Progenitor cell of endocrine pancreas (in vitro differentiated cells): ENCODE measurements around the gene MRGPRD. TPM values are rescaled to one million over a fixed set of nuclear protein-coding genes. Genes with fewer than 3 reads are reported as not detected.
A peak's percentile ranks its signal among the peaks of the same experiment; 100 is the strongest.

Source experiments
- DNase-seq: peaks from one replicate; pipeline ENCODE4 v3.0.0; 2021; ENCODE audit warnings: low spot score; ENCODE audit not compliant: unreplicated experiment
- H3K27ac Mint-ChIP-seq: 2 replicates; pipeline ENCODE4 v1.8.0; 2021; ENCODE audit warnings: mild to moderate bottlenecking, moderate library complexity, mixed read lengths
- H3K27me3 Mint-ChIP-seq: 2 replicates; pipeline ENCODE4 v1.8.0; 2021; ENCODE audit warnings: mixed read lengths
- H3K36me3 Mint-ChIP-seq: 2 replicates; pipeline ENCODE4 v1.8.0; 2022; ENCODE audit warnings: mixed read lengths; ENCODE audit not compliant: insufficient read depth
- H3K4me1 Mint-ChIP-seq: 2 replicates; pipeline ENCODE4 v1.8.0; 2021; ENCODE audit warnings: low read depth, mixed read lengths
- H3K4me3 Mint-ChIP-seq: 2 replicates; pipeline ENCODE4 v1.8.0; 2021; ENCODE audit warnings: low read depth, mild to moderate bottlenecking, moderate library complexity, mixed read lengths
- H3K9me3 Mint-ChIP-seq: 2 replicates; pipeline ENCODE4 v1.8.0; 2021; ENCODE audit warnings: low read depth, mixed read lengths
- total RNA-seq: library from RNA; stranded (reverse); gene quantifications from 2 replicates; pipeline ENCODE4 v1.2.1, GENCODE V29; 2021
- TF ChIP-seq, protein P1 (sequence below): fragments of 200-600 bp; sonication (generic); IDR thresholded peaks from one replicate; pipeline ENCODE4 v1.5.0; 2021; ENCODE audit warnings: antibody characterized with exemption, mild to moderate bottlenecking; ENCODE audit not compliant: unreplicated experiment

Gene MRGPRD
- total RNA-seq, 1 donor from 2014 or later = not detected

DNA sequence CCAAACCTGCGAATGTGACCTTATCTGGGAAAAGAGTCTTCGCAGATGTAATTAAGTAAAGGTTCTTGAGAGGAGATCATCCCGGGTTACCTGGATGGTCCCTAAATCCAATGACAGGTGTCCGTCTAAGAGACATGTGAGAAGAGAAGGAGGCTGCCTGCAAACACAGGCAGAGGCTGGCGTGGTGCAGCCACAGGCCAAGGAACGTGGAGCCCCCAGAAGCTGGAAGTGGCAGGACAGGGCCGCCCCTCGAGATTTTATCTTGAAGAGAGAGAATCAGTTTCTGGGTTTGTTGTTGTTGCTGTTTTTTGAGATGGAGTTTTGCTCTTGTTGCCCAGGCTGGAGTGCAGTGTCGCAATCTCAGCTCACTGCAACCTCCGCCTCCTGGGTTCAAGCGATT, 33.6 kb downstream of the MRGPRD start:
- H3K27ac Mint-ChIP-seq = no peak overlapping the region
- no peaks in the 10 kb centered on the region for H3K36me3 Mint-ChIP-seq
- H3K4me3 Mint-ChIP-seq = no peak overlapping the region
- H3K4me1 Mint-ChIP-seq = peaks cover 2% of the 10 kb centered on the region
- TF ChIP-seq, protein P1, sequence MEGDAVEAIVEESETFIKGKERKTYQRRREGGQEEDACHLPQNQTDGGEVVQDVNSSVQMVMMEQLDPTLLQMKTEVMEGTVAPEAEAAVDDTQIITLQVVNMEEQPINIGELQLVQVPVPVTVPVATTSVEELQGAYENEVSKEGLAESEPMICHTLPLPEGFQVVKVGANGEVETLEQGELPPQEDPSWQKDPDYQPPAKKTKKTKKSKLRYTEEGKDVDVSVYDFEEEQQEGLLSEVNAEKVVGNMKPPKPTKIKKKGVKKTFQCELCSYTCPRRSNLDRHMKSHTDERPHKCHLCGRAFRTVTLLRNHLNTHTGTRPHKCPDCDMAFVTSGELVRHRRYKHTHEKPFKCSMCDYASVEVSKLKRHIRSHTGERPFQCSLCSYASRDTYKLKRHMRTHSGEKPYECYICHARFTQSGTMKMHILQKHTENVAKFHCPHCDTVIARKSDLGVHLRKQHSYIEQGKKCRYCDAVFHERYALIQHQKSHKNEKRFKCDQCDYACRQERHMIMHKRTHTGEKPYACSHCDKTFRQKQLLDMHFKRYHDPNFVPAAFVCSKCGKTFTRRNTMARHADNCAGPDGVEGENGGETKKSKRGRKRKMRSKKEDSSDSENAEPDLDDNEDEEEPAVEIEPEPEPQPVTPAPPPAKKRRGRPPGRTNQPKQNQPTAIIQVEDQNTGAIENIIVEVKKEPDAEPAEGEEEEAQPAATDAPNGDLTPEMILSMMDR = no peak
- H3K27me3 Mint-ChIP-seq = peaks cover 8% of the 10 kb centered on the region
- no peak for DNase-seq
- H3K9me3 Mint-ChIP-seq = no peaks in the 10 kb centered on the region

DNA sequence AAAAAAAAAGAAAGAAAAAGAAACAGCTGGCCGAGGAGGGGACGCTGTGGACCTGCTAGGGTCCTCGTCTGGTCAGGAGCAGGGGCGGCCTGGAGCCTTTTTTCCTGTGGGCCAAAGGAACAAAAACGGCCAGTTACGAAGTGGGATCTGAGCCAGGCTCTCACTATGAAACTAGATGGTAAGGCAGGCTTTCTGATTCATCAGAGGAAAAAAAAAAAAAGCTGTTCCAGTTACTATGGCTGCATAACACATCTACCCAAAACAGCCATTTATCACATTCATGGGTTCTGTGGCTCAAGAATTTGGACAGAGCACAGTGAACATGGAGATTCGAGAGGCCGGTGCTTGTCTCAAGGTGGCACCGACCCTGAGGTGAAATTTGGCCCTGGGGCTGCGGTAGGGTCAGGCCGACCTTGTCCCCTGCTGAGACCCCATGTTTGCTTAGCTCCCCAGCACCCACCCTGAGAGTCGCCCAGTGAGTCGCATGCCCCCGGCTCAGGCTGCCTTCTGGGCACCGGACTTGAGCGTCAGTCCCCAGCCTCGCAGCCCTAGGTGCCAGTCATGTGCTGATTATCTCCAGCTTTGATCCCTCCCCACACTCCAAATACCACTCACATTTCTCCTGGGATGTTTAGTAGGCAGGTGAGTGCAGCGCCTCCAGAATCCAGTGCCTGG, 34.2 kb downstream of the MRGPRD start:
- DNase-seq = no peak
- Mint-ChIP-seq H3K36me3 (no peaks in the 10 kb centered on the region), H3K27ac (peak overlapping the region; percentile 16)

DNA sequence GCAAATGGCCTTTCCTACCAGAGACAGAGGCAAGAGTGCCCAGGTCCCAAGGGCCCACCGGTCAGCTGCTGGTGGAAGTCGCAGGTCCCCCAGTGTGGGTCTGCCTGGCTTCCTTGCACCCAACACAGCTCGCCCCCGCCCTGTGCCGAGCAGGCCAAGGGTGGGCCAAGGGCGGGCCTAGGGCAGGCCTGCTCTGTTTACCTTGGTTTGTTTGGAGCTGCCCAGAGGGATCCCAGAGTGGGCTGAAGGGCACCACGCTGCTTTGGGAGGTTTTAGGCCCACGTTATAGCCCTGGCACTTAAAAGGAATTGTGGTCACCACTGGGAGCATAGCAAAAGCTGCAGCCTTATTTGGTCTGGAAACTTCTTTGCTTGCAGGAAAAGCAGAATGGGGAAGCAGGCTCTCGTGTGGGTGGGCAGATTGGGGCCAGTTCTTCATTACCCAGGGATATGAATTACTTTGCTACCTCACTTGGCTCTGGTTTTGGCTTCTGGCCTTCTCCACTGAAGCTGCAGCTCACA, 38.0 kb downstream of the MRGPRD start:
- TF ChIP-seq, protein P1 = no peak
- no peak for DNase-seq
- Mint-ChIP-seq H3K36me3 (peaks cover 6% of the 10 kb centered on the region), H3K9me3 (no peaks in the 10 kb centered on the region), H3K27me3 (peaks cover 4% of the 10 kb centered on the region), H3K4me1 (peaks cover 2% of the 10 kb centered on the region), H3K4me3 (no peak overlapping the region), H3K27ac (no peak overlapping the region)

More for the DNA sequence above, 34.2 kb downstream of the MRGPRD start:
- peaks cover 2% of the 10 kb centered on the region for H3K4me1 Mint-ChIP-seq
- H3K27me3 Mint-ChIP-seq = peaks cover 8% of the 10 kb centered on the region
- TF ChIP-seq, protein P1 = no peak
- H3K9me3 Mint-ChIP-seq = no peaks in the 10 kb centered on the region
- H3K4me3 Mint-ChIP-seq = no peak overlapping the region

DNA sequence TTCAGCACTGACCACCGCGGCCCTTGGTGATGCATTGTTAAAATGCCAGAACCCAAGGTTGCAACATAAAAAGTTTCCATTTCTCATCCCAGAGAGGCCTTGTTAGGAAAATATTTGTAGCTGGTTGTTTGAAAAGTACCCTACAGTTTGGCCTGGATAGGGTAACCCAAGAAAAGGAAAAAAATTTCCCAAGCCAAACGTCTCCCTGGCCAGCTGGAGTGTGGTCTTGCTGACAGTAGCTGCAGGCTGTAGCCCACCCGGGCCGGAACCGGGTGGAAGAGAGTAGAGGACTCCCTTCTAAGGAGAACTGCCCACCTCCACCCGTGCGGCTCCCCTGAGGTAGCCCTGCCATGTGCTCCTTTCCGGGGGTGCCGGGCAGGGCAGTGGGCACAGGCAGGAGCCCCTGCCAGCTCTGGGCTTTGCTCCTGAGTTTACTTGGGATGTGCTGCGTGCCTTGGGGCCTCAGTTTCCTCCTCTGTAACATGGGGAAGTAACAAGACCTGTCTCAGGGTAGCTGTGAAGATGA, 38.6 kb downstream of the MRGPRD start:
- Mint-ChIP-seq H3K4me1 (peaks cover 2% of the 10 kb centered on the region), H3K27me3 (peaks cover 3% of the 10 kb centered on the region), H3K4me3 (no peak overlapping the region), H3K27ac (no peak overlapping the region), H3K9me3 (no peaks in the 10 kb centered on the region), H3K36me3 (peaks cover 6% of the 10 kb centered on the region)
- TF ChIP-seq, protein P1 = no peak
- no peak for DNase-seq

DNA sequence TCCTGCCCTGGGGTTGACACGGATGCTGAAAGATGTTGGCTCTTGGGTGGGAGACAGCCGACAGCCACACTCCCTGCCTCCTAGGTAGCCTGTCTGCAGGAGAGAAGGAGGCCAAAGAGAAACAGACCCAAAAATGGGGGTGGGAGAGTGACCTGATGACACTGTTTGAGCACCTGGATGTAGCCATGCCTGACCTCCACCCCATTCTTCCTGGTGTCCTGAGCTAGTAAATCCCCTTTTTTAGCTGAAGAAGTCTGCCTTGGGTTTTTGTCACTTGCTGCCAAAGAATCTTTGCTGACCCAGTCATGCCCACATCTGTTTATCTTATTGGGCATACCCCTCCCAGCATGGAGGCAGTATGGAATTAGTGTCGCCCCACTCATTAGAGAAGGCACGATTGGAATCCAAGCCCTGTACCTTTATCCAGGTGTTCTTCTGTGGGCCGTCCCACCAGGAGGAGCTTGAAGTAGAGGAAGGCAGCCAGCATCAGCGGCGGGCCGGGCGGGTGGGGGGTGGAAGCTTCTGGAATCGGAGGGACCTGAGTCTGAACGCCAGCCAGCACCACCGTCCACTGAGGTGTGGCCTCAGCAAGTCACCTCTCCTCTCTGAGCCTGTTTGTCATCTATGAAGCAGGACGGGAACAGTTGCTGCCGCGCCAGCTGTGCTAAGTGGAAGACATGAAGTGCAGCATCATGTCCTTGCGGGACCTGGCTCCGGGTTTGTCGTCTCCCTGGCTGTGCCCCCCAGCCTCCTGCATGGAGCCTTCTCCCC, 39.3 kb downstream of the MRGPRD start:
- TF ChIP-seq, protein P1 = no peak
- Mint-ChIP-seq H3K27ac (no peak overlapping the region), H3K36me3 (peaks cover 6% of the 10 kb centered on the region), H3K4me1 (no peaks in the 10 kb centered on the region), H3K4me3 (no peak overlapping the region), H3K9me3 (no peaks in the 10 kb centered on the region), H3K27me3 (no peaks in the 10 kb centered on the region)
- no peak for DNase-seq
